GM19438 (cell line): Measurements from ENCODE around the gene TFR2.

Experiments
- ATAC-seq: cut with Tn5 transposase; IDR thresholded peaks from one replicate; pipeline ENCODE4 v1.9.1; 2021; ENCODE audit warnings: low read depth; ENCODE audit not compliant: unreplicated experiment

The TFR2 gene

DNA sequence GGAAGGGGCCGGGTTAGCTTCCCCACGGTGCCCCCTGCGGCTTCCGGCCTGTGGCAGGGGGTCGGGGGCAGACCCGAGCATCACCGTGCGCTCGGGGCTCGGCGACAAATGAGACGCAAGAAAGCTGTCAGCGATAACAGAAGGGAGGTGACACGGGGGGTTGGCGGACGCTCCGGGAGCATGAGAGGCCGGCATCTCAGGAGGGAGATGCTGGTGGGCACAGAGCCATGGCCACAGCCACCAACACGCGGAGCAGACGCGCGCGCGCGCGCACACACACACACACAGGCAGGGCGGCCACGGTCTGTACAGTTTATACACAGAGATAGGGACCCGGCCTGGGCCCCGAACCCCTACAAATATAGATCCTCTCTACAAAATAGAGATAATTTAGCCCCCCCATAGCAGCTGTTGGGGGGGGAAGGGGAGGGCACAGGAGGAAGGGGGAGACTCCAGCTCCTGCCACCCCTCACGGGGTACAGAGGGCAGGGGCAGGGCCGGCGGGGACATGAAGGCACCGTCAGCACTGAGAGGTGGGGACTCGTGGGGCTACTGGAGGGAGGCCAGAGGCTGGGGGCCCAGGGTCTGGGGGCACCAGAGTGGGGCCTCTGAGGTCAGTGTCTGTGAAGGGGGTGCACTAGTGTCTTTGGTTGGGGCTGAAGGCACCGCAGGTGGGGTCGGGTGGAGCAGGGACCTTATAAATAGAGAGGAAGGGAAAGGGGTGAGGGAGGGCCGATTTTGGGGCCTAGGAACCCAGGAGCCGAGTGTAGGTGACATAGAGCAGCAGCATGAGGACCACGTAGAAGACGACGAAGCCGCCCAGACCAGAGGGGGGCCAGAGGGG is 66.8 kb downstream of the TFR2 start:
- no peak for ATAC-seq

DNA sequence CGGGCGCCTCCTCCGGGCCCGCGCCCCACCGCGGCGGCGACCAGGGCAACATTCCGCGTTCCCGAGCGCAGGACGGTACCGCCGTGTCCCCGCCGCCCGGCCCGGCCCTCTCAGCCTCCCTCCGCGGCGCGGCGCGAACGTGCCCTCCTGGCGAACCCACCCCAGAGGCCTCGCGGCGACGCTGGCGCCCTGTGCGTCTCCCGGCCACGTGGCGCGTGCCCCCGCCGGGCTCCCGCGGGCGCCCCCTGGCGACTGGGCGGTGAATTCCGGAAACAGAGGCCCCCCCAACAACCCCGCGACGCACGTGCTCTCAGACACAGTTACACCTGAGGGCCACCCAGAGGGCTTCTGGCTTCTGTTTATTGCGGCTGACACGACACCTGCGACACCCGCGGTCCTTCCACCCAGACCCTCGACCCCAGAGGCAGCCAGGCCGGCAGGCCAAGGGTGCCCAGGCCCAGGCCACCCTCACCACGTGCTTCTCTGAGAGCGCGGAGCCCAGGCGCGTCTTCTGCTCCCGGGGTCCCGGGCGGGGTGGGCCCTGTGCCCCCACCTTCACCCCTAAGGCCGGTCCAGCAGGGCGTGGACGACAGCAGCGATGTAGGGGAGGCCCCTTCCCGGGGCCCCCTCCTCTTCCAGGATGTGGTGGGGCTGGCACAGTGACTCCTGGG is 67.5 kb downstream of the TFR2 start, which contains the start of gene SAP25:
Gene SAP25, minus strand, starts transcription at position 210 of the 671 bp plus-strand sequence. Its CDS starts 158 bp downstream, at position 52.
- ATAC-seq, result no peak

DNA sequence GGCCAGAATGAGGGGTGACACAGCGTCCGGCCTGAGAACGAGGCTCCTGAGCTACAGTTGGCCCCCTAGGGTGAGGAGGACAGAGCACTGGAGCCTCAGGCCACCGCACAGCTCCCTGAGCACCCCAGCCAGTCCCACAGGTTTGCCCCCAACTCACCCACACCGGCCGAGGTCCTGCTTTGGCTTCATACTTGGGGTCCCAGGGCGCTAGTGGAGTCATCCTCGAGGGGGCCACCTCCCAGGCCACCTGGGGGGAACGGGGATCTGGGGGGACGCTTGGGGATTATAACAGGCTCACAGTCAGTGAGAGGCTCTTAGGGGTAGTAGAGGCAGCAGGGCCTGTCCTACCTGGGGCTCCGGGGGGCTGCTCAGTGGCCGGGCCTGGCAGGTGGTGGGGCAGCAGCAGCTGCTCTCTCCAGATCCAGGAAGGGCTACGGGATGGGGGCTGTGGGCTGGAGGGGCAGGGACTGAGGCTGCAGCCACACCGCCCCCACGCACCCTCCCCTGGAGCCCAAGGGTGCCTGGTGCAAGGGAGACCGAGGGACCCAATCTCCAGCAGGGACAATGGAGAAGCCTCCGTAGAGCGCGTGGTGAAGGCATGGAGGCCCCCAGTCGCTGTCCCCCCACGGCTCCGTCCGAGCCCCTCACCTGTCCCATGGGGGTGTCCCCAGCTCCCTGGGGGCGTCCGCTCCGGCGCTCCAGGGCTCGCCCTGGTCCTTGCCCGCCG is 68.2 kb downstream of the TFR2 start:
- no peak for ATAC-seq

DNA sequence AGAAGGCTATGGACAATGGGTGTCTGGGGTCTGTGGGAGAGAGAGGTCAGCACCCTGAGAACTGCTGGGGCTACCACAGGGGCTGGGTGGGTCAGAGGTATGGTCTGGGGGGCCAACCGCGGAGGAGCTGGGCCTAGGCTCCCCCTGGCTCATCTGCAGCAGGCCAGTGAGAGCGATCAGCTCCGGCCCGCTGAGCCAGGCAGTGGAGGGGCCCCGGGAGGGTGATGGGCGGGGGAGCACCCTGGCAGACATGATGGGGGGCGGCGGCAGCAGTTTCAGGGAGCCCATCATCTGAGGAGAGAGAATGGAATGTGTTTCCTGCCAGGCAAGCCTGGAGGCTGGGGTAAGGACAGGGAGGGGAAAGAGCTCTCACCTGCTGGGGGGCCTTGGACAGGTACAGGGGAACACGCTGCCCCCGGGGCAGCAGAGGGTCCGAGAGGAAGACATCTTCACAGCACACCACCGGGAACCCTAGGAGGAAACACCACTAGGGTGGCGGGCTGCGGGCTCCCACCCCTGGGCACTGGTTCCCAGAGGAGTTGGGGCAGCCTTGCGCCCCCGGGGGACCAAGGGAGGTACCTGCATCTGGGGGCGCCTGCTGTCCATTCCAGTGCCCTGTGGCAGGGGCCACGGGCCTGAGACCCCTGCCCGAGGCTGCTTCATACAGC is 68.9 kb downstream of the TFR2 start:
- no peak for ATAC-seq

DNA sequence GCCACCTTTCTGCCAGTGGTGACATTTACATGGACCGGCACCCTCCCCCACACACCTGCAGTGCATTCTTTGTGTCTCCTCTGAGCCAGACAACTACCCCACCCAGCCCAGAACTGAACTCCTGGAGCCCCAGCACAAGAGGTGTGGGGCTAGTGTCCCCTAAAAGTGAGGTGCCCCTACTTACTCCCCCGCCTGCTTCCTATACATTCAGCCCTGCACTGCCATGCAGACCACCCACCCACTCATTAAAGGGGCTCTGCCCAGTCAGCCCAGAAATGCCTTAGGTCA is 69.6 kb downstream of the TFR2 start:
- ATAC-seq, result no peak

DNA sequence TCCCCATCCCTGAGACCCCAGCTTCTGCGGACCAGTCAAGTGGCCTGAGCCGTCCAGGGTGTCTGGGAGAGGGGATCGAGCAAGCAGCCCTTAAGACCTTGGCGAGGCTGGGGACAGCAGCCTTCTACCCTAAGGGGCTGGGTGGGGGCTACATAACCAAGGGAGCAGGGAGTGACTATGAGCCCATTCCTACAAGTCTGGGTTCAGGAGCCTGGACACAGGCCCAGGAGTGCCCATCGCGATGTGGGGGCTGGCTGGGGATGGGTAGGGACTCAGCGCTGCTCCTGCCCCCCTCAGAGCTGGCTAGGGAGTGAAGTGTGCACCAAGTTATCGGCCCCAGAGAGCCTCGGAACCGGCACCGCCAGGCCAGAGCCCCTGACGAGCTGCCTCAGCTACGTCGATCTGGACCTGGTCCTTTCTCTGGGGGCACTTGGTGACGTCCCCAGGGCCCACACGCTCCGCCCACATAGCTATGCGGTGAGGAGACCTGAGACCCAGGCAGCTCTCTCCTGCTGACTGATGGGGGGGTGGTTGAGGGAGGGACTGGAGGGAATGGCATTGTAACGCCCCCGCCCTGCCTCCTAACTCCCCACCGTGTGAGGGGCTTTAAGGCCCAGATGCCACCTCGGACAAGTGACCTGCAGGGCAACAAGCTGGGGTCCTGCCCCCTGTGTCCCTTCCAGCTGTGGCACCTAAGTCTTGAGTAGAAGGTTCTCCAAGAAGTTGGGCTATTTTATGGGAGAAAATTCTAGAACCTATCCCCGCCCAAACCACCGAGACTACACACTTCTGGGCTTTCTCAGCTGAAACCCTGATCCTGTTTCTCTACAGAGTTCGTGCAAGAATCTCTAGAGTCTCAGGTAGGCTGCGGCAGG is 70.2 kb downstream of the TFR2 start:
- no peak for ATAC-seq
